SKM-1 (cell line): Measurements from ENCODE around the gene AIPL1.
"Not testable (repeated sequence)": the region's sequence is repeated elsewhere in the genome, so short reads cannot be mapped to it uniquely, and the experiment has no call there.

ENCODE experiments used
- DNase-seq: peaks from one replicate; lab custom pipeline; 2025; ENCODE audit not compliant: unreplicated experiment; lab: John Stamatoyannopoulos, UW

The AIPL1 gene

GRCh38 chr17:6435051-6435450, at the start of gene AIPL1:
Gene AIPL1 (minus strand): TSS chr17:6435121. CDS start chr17:6435104, 17 bp downstream.
- no peak for DNase-seq

- no peak for DNase-seq
Measured at GRCh38 chr17:6483507-6483906, 48.6 kb upstream of the AIPL1 start.

GRCh38 chr17:6482796-6483195, 47.9 kb upstream of the AIPL1 start:
- not testable (repeated sequence) for DNase-seq

- no peak for DNase-seq
Measured at GRCh38 chr17:6482105-6482455, 47.2 kb upstream of the AIPL1 start.

- no peak for DNase-seq
Measured at GRCh38 chr17:6480303-6480675, 45.4 kb upstream of the AIPL1 start.

GRCh38 chr17:6479622-6480302, 44.8 kb upstream of the AIPL1 start:
- no peak for DNase-seq

GRCh38 chr17:6478486-6478885, 43.6 kb upstream of the AIPL1 start:
- no peak for DNase-seq

- DNase-seq: no peak
Measured at GRCh38 chr17:6477831-6478383, 43.0 kb upstream of the AIPL1 start.

GRCh38 chr17:6476810-6477179, 41.9 kb upstream of the AIPL1 start:
- no peak for DNase-seq

- no peak for DNase-seq
Measured at GRCh38 chr17:6476076-6476809, 41.3 kb upstream of the AIPL1 start.

GRCh38 chr17:6475411-6475810, 40.5 kb upstream of the AIPL1 start:
- DNase-seq: no peak

GRCh38 chr17:6474906-6475305, 40.0 kb upstream of the AIPL1 start:
- no peak for DNase-seq

- DNase-seq: no peak
Measured at GRCh38 chr17:6474376-6474775, 39.5 kb upstream of the AIPL1 start.

- DNase-seq: no peak
Measured at GRCh38 chr17:6473128-6473767, 38.3 kb upstream of the AIPL1 start.

GRCh38 chr17:6472517-6472916, 37.6 kb upstream of the AIPL1 start:
- DNase-seq: no peak

- no peak for DNase-seq
Measured at GRCh38 chr17:6471531-6472465, 36.9 kb upstream of the AIPL1 start.

GRCh38 chr17:6470751-6471521, 36.0 kb upstream of the AIPL1 start:
- DNase-seq: no peak

GRCh38 chr17:6470146-6470718, 35.3 kb upstream of the AIPL1 start:
- DNase-seq: no peak

- no peak for DNase-seq
Measured at GRCh38 chr17:6468051-6468790, 33.3 kb upstream of the AIPL1 start.
